ENCODE results near the gene PDGFC. TPM values are rescaled to one million over a fixed set of nuclear protein-coding genes. Genes with fewer than 3 reads are reported as not detected.

PDGFC gene
- total RNA-seq, 2 experiments from 2014 or later: not detected

GRCh38 chr4:156799121-156799589 lies 172.4 kb downstream of the PDGFC start:
- CTCF ChIA-PET (ENCODE audit: unreplicated experiment): no interaction called here
- BruUV-seq (replicated peaks): no TSS peak

GRCh38 chr4:156798438-156798837 lies 173.2 kb downstream of the PDGFC start:
- CTCF ChIA-PET (ENCODE audit: unreplicated experiment): no interaction called here
- H3K9me2 ChIP-seq (ENCODE audit: insufficient read depth, low read length): no peaks in the 10 kb centered on the region
- BruUV-seq (replicated peaks): no TSS peak
- no peak overlapping the region for H3K4me2 ChIP-seq (ENCODE audit: low read length)
- intact Hi-C loops (cut with micrococcal nuclease; ENCODE audit: unreplicated experiment): no loop called here
- H3K4me1 ChIP-seq (ENCODE audit: insufficient read depth, low read length, poor library complexity, severe bottlenecking): no peaks in the 10 kb centered on the region
- TF ChIP-seq, protein P1, sequence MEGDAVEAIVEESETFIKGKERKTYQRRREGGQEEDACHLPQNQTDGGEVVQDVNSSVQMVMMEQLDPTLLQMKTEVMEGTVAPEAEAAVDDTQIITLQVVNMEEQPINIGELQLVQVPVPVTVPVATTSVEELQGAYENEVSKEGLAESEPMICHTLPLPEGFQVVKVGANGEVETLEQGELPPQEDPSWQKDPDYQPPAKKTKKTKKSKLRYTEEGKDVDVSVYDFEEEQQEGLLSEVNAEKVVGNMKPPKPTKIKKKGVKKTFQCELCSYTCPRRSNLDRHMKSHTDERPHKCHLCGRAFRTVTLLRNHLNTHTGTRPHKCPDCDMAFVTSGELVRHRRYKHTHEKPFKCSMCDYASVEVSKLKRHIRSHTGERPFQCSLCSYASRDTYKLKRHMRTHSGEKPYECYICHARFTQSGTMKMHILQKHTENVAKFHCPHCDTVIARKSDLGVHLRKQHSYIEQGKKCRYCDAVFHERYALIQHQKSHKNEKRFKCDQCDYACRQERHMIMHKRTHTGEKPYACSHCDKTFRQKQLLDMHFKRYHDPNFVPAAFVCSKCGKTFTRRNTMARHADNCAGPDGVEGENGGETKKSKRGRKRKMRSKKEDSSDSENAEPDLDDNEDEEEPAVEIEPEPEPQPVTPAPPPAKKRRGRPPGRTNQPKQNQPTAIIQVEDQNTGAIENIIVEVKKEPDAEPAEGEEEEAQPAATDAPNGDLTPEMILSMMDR (conservative IDR thresholded peaks at IDR 0.05; ENCODE audit: low read length): no peak
- no peak for TF ChIP-seq EZH2phosphoT487 (IDR thresholded peaks at IDR 0.05; ENCODE audit: borderline replicate concordance, low read depth, low read length)
- H3K4me3 ChIP-seq (ENCODE audit: low read depth, low read length, poor library complexity, severe bottlenecking): no peak overlapping the region
- no peak overlapping the region for H2AFZ ChIP-seq (ENCODE audit: low read length)
- DNase-seq (ENCODE audit: low spot score): no peak
- H4K20me1 ChIP-seq (ENCODE audit: insufficient read depth, low read length): no peaks in the 10 kb centered on the region
- no peak overlapping the region for H3K27ac ChIP-seq (ENCODE audit: low read depth, low read length, poor library complexity, severe bottlenecking)
- no peaks in the 10 kb centered on the region for H3K79me2 ChIP-seq (ENCODE audit: insufficient read depth, low read depth, low read length)
- H3K9me3 ChIP-seq (ENCODE audit: low read length): no peaks in the 10 kb centered on the region
- POLR2A ChIA-PET: interaction anchor here (0.7 kb wide), 1 partner anchor 32 kb away, joined by 3 read pairs; no protein-coding TSS in a partner anchor
- H3K36me3 ChIP-seq (ENCODE audit: insufficient read depth, low read length): no peaks in the 10 kb centered on the region

More at GRCh38 chr4:156799121-156799589, 172.4 kb downstream of the PDGFC start:
- Histone ChIP-seq H3K36me3 (ENCODE audit: insufficient read depth, low read length) (no peaks in the 10 kb centered on the region), H2AFZ (ENCODE audit: low read length) (no peak overlapping the region), H3K4me2 (ENCODE audit: low read length) (no peak overlapping the region), H3K79me2 (ENCODE audit: insufficient read depth, low read depth, low read length) (no peaks in the 10 kb centered on the region), H3K9me3 (ENCODE audit: low read length) (no peaks in the 10 kb centered on the region), H3K4me1 (ENCODE audit: insufficient read depth, low read length, poor library complexity, severe bottlenecking) (no peaks in the 10 kb centered on the region), H3K4me3 (ENCODE audit: low read depth, low read length, poor library complexity, severe bottlenecking) (no peak overlapping the region), H3K27ac (ENCODE audit: low read depth, low read length, poor library complexity, severe bottlenecking) (no peak overlapping the region), H4K20me1 (ENCODE audit: insufficient read depth, low read length) (no peaks in the 10 kb centered on the region), H3K9me2 (ENCODE audit: insufficient read depth, low read length) (no peaks in the 10 kb centered on the region)
- no peak for TF ChIP-seq EZH2phosphoT487 (IDR thresholded peaks at IDR 0.05; ENCODE audit: borderline replicate concordance, low read depth, low read length)
- TF ChIP-seq, protein P1 (conservative IDR thresholded peaks at IDR 0.05; ENCODE audit: low read length): no peak
- intact Hi-C loops (cut with micrococcal nuclease; ENCODE audit: unreplicated experiment): no loop called here
- POLR2A ChIA-PET: interaction anchor here (0.7 to 0.9 kb wide), 2 partner anchors 29 to 31 kb away, joined by 3 read pairs; no protein-coding TSS in a partner anchor
- no peak for DNase-seq (ENCODE audit: low spot score)

GRCh38 chr4:156797206-156797605 lies 174.4 kb downstream of the PDGFC start:
- no TSS peak for BruUV-seq (replicated peaks)
- H3K36me3 ChIP-seq (ENCODE audit: insufficient read depth, low read length): no peaks in the 10 kb centered on the region

More at GRCh38 chr4:156797206-156797605, 174.4 kb downstream of the PDGFC start:
- no peaks in the 10 kb centered on the region for H3K9me2 ChIP-seq (ENCODE audit: insufficient read depth, low read length)
- POLR2A ChIA-PET: interaction anchor here (0.7 kb wide), 1 partner anchor 245 kb away, joined by 3 read pairs; no protein-coding TSS in a partner anchor
- H4K20me1 ChIP-seq (ENCODE audit: insufficient read depth, low read length): no peaks in the 10 kb centered on the region
- no peak overlapping the region for H3K4me2 ChIP-seq (ENCODE audit: low read length)
- H3K9me3 ChIP-seq (ENCODE audit: low read length): no peaks in the 10 kb centered on the region
- no peaks in the 10 kb centered on the region for H3K79me2 ChIP-seq (ENCODE audit: insufficient read depth, low read depth, low read length)
- H3K4me1 ChIP-seq (ENCODE audit: insufficient read depth, low read length, poor library complexity, severe bottlenecking): no peaks in the 10 kb centered on the region
- H2AFZ ChIP-seq (ENCODE audit: low read length): no peak overlapping the region
- no peak overlapping the region for H3K27ac ChIP-seq (ENCODE audit: low read depth, low read length, poor library complexity, severe bottlenecking)
- TF ChIP-seq EZH2phosphoT487 (IDR thresholded peaks at IDR 0.05; ENCODE audit: borderline replicate concordance, low read depth, low read length): no peak
- TF ChIP-seq, protein P1 (conservative IDR thresholded peaks at IDR 0.05; ENCODE audit: low read length): no peak
- CTCF ChIA-PET (ENCODE audit: unreplicated experiment): no interaction called here
- intact Hi-C loops (cut with micrococcal nuclease; ENCODE audit: unreplicated experiment): no loop called here
- no peak overlapping the region for H3K4me3 ChIP-seq (ENCODE audit: low read depth, low read length, poor library complexity, severe bottlenecking)
- DNase-seq (ENCODE audit: low spot score): no peak

All from OCI-LY7 (cell line).